WTC11 (cell line): ENCODE results near the gene SUDS3. TPM values are rescaled to one million over a fixed set of nuclear protein-coding genes. Genes with fewer than 3 reads are reported as not detected.

Source experiments
- ATAC-seq: fragments of 200-7000 bp; cut with Tn5 transposase; 2 replicates; pipeline ENCODE4 v1.10.0; 2021; ENCODE audit warnings: mild to moderate bottlenecking, moderate library complexity
- CTCF ChIA-PET: fragments of 300-600 bp; sonication (Branson Sonifier 250); formaldehyde crosslinking; loops from one replicate; lab custom pipeline; 2021; ENCODE audit warnings: antibody characterized with exemption; lab: Charles Lee
- POLR2A ChIA-PET: fragments of 350-600 bp; sonication (Branson Sonifier 250); formaldehyde crosslinking; loops from one replicate; lab custom pipeline; 2021; ENCODE audit warnings: antibody characterized with exemption; lab: Charles Lee
- DNase-seq: peaks from one replicate; pipeline ENCODE4 v3.0.0; 2021; ENCODE audit warnings: low spot score
- H3K27ac Mint-ChIP-seq: 2 replicates; pipeline ENCODE4 v1.8.0; 2021; ENCODE audit warnings: mixed read lengths
- H3K27me3 Mint-ChIP-seq: 2 replicates; pipeline ENCODE4 v1.8.0; 2021; ENCODE audit warnings: low read depth, mild to moderate bottlenecking, moderate library complexity, mixed read lengths
- H3K36me3 Mint-ChIP-seq: 2 replicates; pipeline ENCODE4 v1.8.0; 2021; ENCODE audit warnings: mixed read lengths
- H3K4me1 Mint-ChIP-seq: 2 replicates; pipeline ENCODE4 v1.8.0; 2022; ENCODE audit warnings: mixed read lengths
- H3K4me3 Mint-ChIP-seq: 2 replicates; pipeline ENCODE4 v1.8.0; 2021; ENCODE audit warnings: mild to moderate bottlenecking, moderate library complexity, mixed read lengths
- H3K9me3 Mint-ChIP-seq: 2 replicates; pipeline ENCODE4 v1.8.0; 2021; ENCODE audit warnings: mixed read lengths
- CREM ChIP-seq: sonication (generic); formaldehyde crosslinking; IDR thresholded peaks from 2 replicates; pipeline ENCODE4 v1.8.1; 2022; ENCODE audit warnings: mild to moderate bottlenecking, missing genetic modification reagents, moderate library complexity
- EMX1 ChIP-seq: fragments of 250-450 bp; sonication (Bioruptor Pico); IDR thresholded peaks from 2 replicates; pipeline ENCODE4 v1.8.0; 2021; ENCODE audit warnings: mild to moderate bottlenecking
- GRHL2 ChIP-seq: fragments of 250-450 bp; sonication (Bioruptor Pico); IDR thresholded peaks from 2 replicates; pipeline ENCODE4 v1.8.0; 2022; ENCODE audit warnings: mild to moderate bottlenecking, moderate library complexity; ENCODE audit not compliant: insufficient replicate concordance, severe bottlenecking
- MXD4 ChIP-seq: fragments of 250-450 bp; sonication (Bioruptor Pico); IDR thresholded peaks from 2 replicates; pipeline ENCODE4 v1.8.0; 2021; ENCODE audit warnings: mild to moderate bottlenecking, moderate library complexity, borderline replicate concordance
- NFATC4 ChIP-seq: fragments of 250-450 bp; sonication (Bioruptor Pico); IDR thresholded peaks from 2 replicates; pipeline ENCODE4 v1.9.0; 2021; ENCODE audit warnings: mild to moderate bottlenecking
- NR1H2 ChIP-seq: sonication (generic); formaldehyde crosslinking; IDR thresholded peaks from 2 replicates; pipeline ENCODE4 v1.9.0; 2021; ENCODE audit warnings: mild to moderate bottlenecking, moderate library complexity, missing genetic modification reagents
- SP1 ChIP-seq: sonication (generic); formaldehyde crosslinking; conservative IDR thresholded peaks from 2 replicates; pipeline ENCODE4 v1.8.1; 2022; ENCODE audit warnings: missing genetic modification reagents
- ZBTB21 ChIP-seq: sonication (generic); formaldehyde crosslinking; IDR thresholded peaks from 2 replicates; pipeline ENCODE4 v1.8.1; 2023; ENCODE audit warnings: mild to moderate bottlenecking, missing genetic modification reagents, borderline replicate concordance
- ZNF121 ChIP-seq: sonication (generic); formaldehyde crosslinking; IDR thresholded peaks from 2 replicates; pipeline ENCODE4 v1.8.0; 2023; ENCODE audit warnings: missing genetic modification reagents
- ZNF416 ChIP-seq: fragments of 250-450 bp; sonication (Bioruptor Pico); IDR thresholded peaks from 2 replicates; pipeline ENCODE4 v1.9.0; 2021; ENCODE audit warnings: mild to moderate bottlenecking, inconsistent platforms
- total RNA-seq: library from RNA; stranded (reverse); gene quantifications from 3 replicates; pipeline ENCODE4 v1.2.3, GENCODE V29; 2021
- TF ChIP-seq, protein P1 (sequence below): sonication (generic); formaldehyde crosslinking; IDR thresholded peaks from 2 replicates; pipeline ENCODE4 v1.8.1; 2023; ENCODE audit warnings: mild to moderate bottlenecking, missing genetic modification reagents, moderate library complexity
- TF ChIP-seq, protein P2 (sequence below): sonication (generic); formaldehyde crosslinking; IDR thresholded peaks from 2 replicates; pipeline ENCODE4 v1.8.1; 2022; ENCODE audit warnings: mild to moderate bottlenecking, moderate library complexity, missing genetic modification reagents
- TF ChIP-seq, protein P3 (sequence below): sonication (generic); formaldehyde crosslinking; IDR thresholded peaks from 2 replicates; pipeline ENCODE4 v1.8.0; 2022; ENCODE audit warnings: mild to moderate bottlenecking, missing genetic modification reagents
- TF ChIP-seq, protein P4 (sequence below): sonication (generic); formaldehyde crosslinking; IDR thresholded peaks from 2 replicates; pipeline ENCODE4 v1.8.0; 2022; ENCODE audit warnings: missing genetic modification reagents
- TF ChIP-seq, protein P5 (sequence below): sonication (generic); formaldehyde crosslinking; IDR thresholded peaks from 2 replicates; pipeline ENCODE4 v1.8.1; 2023; ENCODE audit warnings: mild to moderate bottlenecking, missing genetic modification reagents
- TF ChIP-seq, protein P6 (sequence below): sonication (generic); formaldehyde crosslinking; IDR thresholded peaks from 2 replicates; pipeline ENCODE4 v1.8.1; 2023; ENCODE audit warnings: mild to moderate bottlenecking, missing genetic modification reagents, moderate library complexity
- TF ChIP-seq, protein P7 (sequence below): fragments of 250-450 bp; sonication (Bioruptor Pico); IDR thresholded peaks from 2 replicates; pipeline ENCODE4 v1.8.0; 2021; ENCODE audit warnings: mild to moderate bottlenecking
- TF ChIP-seq, protein P8 (sequence below): fragments of 250-450 bp; sonication (Bioruptor Pico); IDR thresholded peaks from 2 replicates; pipeline ENCODE4 v1.9.0; 2021; ENCODE audit warnings: moderate library complexity, mild to moderate bottlenecking, inconsistent platforms, borderline replicate concordance
- TF ChIP-seq, protein P9 (sequence below): fragments of 250-450 bp; sonication (Bioruptor Pico); conservative IDR thresholded peaks from 2 replicates; pipeline ENCODE4 v1.9.0; 2021; ENCODE audit warnings: mild to moderate bottlenecking
- TF ChIP-seq, protein P10 (sequence below): sonication (generic); formaldehyde crosslinking; IDR thresholded peaks from 2 replicates; pipeline ENCODE4 v1.8.0; 2022; ENCODE audit warnings: mild to moderate bottlenecking, missing genetic modification reagents

SUDS3 gene
- total RNA-seq, 1 experiment from 2014 or later = 63.9 TPM

DNA sequence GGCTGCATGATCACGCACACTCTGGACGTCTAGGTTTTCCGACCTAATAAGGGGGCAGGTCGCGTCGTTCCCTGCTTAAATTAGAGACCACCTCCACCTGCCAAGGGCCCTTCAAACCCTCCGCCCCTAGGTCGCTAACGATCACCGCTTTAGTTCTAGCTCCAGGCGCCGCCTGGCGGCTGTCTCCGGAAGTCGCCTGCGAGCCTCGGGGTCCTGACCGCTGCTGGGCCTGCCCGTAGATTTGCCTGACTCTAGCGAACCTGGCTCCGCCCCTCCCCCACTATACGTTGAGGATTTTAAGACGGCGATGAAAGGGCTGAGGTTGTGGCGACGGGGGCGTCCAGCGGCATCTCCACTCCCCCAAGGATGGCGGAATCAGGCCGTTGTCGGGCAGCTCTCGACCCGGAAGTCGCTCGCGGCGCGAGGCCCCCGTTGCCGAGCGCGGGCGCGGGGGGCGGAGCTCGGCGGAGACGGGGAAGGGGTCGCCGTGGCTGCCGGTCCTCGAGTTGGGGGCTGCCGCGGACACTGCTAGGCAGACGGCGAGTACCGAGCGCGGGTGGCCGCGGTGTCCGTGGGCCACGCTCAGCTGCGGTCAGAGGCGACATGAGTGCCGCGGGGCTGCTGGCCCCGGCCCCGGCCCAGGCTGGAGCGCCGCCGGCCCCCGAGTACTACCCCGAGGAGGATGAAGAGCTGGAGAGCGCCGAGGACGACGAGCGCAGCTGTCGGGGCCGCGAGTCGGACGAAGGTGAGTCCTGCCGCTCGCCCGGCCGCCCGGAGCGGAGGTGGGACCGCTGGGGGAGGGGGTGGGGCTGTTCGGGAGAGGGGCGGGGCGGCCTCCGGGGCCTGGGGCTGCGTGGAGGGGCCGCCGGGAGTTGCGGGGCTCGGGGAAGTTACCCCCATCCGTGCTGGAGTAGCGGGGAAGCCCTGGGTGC, at the start of gene SUDS3 (continued):
- TF ChIP-seq ZNF121 (CRISPR knock-in tag) (0 out of 2 replicates have a peak, but pooled peaks have one; percentile 4), SP1 (CRISPR knock-in tag) (peak; percentile 86), NR1H2 (CRISPR knock-in tag) (no peak), EMX1 (CRISPR knock-in tag) (no peak), MXD4 (CRISPR knock-in tag) (no peak), CREM (CRISPR knock-in tag) (peak; percentile 64; the same call in 1 of the 2 replicates)
- TF ChIP-seq, protein P1, sequence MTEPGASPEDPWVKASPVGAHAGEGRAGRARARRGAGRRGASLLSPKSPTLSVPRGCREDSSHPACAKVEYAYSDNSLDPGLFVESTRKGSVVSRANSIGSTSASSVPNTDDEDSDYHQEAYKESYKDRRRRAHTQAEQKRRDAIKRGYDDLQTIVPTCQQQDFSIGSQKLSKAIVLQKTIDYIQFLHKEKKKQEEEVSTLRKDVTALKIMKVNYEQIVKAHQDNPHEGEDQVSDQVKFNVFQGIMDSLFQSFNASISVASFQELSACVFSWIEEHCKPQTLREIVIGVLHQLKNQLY (CRISPR knock-in tag) = 0 out of 2 replicates have a peak, but pooled peaks have one; percentile 24
- TF ChIP-seq, protein P2, sequence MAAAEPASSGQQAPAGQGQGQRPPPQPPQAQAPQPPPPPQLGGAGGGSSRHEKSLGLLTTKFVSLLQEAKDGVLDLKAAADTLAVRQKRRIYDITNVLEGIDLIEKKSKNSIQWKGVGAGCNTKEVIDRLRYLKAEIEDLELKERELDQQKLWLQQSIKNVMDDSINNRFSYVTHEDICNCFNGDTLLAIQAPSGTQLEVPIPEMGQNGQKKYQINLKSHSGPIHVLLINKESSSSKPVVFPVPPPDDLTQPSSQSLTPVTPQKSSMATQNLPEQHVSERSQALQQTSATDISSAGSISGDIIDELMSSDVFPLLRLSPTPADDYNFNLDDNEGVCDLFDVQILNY (CRISPR knock-in tag) = peak; percentile 89
- TF ChIP-seq, protein P3, sequence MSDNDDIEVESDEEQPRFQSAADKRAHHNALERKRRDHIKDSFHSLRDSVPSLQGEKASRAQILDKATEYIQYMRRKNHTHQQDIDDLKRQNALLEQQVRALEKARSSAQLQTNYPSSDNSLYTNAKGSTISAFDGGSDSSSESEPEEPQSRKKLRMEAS (CRISPR knock-in tag) = no peak

DNA sequence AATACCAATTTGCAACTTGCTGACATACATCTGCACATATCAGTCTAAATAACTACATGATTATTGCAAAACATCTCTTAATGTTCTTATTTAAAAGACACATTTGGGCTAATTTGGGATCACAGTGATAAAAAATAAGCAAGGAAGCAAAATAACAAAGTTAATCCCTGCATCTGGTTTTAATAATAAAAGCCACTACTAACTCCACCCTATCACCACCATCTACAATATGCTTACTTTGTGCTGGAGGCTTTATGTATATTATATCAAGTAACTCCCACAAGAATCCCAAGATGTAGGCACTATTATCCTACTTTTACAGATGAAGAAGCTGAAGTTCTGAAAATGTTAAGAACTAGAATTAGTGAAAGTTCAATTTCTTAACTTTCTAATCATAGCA, 49.4 kb upstream of the SUDS3 start:
- peaks cover 6% of the 10 kb centered on the region for H3K4me1 Mint-ChIP-seq
- CTCF ChIA-PET = no interaction called here

More for the DNA sequence above, 49.4 kb upstream of the SUDS3 start:
- no peak for ATAC-seq
- H3K27ac Mint-ChIP-seq = no peak overlapping the region
- DNase-seq = no peak
- no peak overlapping the region for H3K4me3 Mint-ChIP-seq
- POLR2A ChIA-PET = no interaction called here
- no peaks in the 10 kb centered on the region for H3K36me3 Mint-ChIP-seq
- no peaks in the 10 kb centered on the region for H3K27me3 Mint-ChIP-seq
- H3K9me3 Mint-ChIP-seq = no peaks in the 10 kb centered on the region
- TF ChIP-seq, protein P4, sequence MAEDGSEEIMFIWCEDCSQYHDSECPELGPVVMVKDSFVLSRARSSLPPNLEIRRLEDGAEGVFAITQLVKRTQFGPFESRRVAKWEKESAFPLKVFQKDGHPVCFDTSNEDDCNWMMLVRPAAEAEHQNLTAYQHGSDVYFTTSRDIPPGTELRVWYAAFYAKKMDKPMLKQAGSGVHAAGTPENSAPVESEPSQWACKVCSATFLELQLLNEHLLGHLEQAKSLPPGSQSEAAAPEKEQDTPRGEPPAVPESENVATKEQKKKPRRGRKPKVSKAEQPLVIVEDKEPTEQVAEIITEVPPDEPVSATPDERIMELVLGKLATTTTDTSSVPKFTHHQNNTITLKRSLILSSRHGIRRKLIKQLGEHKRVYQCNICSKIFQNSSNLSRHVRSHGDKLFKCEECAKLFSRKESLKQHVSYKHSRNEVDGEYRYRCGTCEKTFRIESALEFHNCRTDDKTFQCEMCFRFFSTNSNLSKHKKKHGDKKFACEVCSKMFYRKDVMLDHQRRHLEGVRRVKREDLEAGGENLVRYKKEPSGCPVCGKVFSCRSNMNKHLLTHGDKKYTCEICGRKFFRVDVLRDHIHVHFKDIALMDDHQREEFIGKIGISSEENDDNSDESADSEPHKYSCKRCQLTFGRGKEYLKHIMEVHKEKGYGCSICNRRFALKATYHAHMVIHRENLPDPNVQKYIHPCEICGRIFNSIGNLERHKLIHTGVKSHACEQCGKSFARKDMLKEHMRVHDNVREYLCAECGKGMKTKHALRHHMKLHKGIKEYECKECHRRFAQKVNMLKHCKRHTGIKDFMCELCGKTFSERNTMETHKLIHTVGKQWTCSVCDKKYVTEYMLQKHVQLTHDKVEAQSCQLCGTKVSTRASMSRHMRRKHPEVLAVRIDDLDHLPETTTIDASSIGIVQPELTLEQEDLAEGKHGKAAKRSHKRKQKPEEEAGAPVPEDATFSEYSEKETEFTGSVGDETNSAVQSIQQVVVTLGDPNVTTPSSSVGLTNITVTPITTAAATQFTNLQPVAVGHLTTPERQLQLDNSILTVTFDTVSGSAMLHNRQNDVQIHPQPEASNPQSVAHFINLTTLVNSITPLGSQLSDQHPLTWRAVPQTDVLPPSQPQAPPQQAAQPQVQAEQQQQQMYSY (CRISPR knock-in tag) = no peak
- TF ChIP-seq, protein P5, sequence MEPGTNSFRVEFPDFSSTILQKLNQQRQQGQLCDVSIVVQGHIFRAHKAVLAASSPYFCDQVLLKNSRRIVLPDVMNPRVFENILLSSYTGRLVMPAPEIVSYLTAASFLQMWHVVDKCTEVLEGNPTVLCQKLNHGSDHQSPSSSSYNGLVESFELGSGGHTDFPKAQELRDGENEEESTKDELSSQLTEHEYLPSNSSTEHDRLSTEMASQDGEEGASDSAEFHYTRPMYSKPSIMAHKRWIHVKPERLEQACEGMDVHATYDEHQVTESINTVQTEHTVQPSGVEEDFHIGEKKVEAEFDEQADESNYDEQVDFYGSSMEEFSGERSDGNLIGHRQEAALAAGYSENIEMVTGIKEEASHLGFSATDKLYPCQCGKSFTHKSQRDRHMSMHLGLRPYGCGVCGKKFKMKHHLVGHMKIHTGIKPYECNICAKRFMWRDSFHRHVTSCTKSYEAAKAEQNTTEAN = no peak
- TF ChIP-seq, protein P6, sequence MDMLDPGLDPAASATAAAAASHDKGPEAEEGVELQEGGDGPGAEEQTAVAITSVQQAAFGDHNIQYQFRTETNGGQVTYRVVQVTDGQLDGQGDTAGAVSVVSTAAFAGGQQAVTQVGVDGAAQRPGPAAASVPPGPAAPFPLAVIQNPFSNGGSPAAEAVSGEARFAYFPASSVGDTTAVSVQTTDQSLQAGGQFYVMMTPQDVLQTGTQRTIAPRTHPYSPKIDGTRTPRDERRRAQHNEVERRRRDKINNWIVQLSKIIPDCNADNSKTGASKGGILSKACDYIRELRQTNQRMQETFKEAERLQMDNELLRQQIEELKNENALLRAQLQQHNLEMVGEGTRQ (CRISPR knock-in tag) = no peak
- TF ChIP-seq NFATC4 (CRISPR knock-in tag) = no peak
- TF ChIP-seq, protein P7, sequence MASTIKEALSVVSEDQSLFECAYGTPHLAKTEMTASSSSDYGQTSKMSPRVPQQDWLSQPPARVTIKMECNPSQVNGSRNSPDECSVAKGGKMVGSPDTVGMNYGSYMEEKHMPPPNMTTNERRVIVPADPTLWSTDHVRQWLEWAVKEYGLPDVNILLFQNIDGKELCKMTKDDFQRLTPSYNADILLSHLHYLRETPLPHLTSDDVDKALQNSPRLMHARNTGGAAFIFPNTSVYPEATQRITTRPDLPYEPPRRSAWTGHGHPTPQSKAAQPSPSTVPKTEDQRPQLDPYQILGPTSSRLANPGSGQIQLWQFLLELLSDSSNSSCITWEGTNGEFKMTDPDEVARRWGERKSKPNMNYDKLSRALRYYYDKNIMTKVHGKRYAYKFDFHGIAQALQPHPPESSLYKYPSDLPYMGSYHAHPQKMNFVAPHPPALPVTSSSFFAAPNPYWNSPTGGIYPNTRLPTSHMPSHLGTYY = no peak
- TF ChIP-seq, protein P8, sequence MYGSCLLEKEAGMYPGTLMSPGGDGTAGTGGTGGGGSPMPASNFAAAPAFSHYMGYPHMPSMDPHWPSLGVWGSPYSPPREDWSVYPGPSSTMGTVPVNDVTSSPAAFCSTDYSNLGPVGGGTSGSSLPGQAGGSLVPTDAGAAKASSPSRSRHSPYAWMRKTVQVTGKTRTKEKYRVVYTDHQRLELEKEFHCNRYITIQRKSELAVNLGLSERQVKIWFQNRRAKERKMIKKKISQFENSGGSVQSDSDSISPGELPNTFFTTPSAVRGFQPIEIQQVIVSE = no peak
- no peak for TF ChIP-seq ZBTB21
- TF ChIP-seq, protein P9, sequence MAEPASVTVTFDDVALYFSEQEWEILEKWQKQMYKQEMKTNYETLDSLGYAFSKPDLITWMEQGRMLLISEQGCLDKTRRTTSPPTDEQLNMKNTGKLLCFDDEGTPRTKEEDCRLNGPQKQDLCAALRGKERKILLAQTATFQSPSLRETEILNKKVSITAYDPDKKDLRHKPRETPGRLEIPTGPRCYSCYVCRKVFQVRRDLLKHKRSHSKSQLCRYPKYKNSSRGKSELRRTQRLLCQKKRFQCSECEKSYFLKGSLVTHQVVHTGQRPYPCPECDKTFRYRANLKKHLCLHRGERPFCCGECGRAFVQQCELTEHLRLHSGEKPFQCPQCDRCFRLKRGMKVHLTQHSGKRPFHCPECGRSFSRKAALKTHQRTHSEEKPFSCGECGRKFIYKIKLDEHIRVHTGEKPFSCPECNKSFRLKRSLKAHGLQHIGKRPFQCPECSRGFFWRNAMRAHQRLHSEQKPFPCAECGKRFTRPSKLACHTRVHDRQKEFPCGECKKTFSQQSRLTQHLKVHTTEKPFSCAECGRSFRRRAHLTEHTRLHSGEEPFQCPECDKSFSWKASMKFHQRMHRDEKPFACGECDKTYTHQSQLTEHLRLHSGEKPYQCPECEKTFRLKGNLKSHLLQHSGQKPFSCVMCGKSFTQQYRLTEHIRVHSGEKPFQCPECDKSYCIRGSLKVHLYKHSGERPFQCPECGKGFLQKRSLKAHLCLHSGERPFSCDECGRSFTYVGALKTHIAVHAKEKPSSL (CRISPR knock-in tag) = no peak
- TF ChIP-seq, protein P10, sequence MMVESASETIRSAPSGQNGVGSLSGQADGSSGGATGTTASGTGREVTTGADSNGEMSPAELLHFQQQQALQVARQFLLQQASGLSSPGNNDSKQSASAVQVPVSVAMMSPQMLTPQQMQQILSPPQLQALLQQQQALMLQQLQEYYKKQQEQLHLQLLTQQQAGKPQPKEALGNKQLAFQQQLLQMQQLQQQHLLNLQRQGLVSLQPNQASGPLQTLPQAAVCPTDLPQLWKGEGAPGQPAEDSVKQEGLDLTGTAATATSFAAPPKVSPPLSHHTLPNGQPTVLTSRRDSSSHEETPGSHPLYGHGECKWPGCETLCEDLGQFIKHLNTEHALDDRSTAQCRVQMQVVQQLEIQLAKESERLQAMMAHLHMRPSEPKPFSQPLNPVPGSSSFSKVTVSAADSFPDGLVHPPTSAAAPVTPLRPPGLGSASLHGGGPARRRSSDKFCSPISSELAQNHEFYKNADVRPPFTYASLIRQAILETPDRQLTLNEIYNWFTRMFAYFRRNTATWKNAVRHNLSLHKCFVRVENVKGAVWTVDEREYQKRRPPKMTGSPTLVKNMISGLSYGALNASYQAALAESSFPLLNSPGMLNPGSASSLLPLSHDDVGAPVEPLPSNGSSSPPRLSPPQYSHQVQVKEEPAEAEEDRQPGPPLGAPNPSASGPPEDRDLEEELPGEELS (CRISPR knock-in tag) = no peak
- TF ChIP-seq ZNF416 = no peak
- no peak for TF ChIP-seq GRHL2 (CRISPR knock-in tag)
